ENCODE results near the gene KRTAP2-2. TPM values are rescaled to one million over a fixed set of nuclear protein-coding genes. Genes with fewer than 3 reads are reported as not detected.
"Not testable (repeated sequence)": the region's sequence is repeated elsewhere in the genome, so short reads cannot be mapped to it uniquely, and the experiment has no call there.

KRTAP2-2 gene
- total RNA-seq = not detected
- long read RNA-seq = 0 reads

- H3K36me3 ChIP-seq; H3K4me1 ChIP-seq; H3K27ac ChIP-seq (replicated peaks); intact Hi-C loops (cut with micrococcal nuclease); DNase-seq; H3K4me3 ChIP-seq: not testable (repeated sequence)
- Histone ChIP-seq H3K27me3 (ENCODE audit: low read depth) (peaks cover 71% of the 10 kb centered on the region), H3K9me3 (replicated peaks) (peaks cover 14% of the 10 kb centered on the region)
Observed at GRCh38 chr17:41055130-41055529, at the start of gene KRTAP2-2. TSS of gene KRTAP2-2 (minus strand) at chr17:41055230. CDS start at chr17:41055211, 19 bp downstream.

- peaks cover 64% of the 10 kb centered on the region for H3K27me3 ChIP-seq (ENCODE audit: low read depth)
- DNase-seq; H3K36me3 ChIP-seq; intact Hi-C loops (cut with micrococcal nuclease); H3K4me3 ChIP-seq; H3K27ac ChIP-seq (replicated peaks); H3K4me1 ChIP-seq; H3K9me3 ChIP-seq (replicated peaks): not testable (repeated sequence)
Observed at GRCh38 chr17:41104386-41105038, 49.5 kb upstream of the KRTAP2-2 start.

- no peak for DNase-seq
- no peaks in the 10 kb centered on the region for H3K9me3 ChIP-seq (replicated peaks)
- no peaks in the 10 kb centered on the region for H3K36me3 ChIP-seq
- intact Hi-C loops (cut with micrococcal nuclease) = no loop called here
- TF ChIP-seq CTCF (IDR thresholded peaks at IDR 0.05; ENCODE audit: borderline replicate concordance) = no peak
- H3K27ac ChIP-seq (replicated peaks) = no peak overlapping the region
- no peak overlapping the region for H3K4me3 ChIP-seq
- peaks cover 65% of the 10 kb centered on the region for H3K27me3 ChIP-seq (ENCODE audit: low read depth)
- no peaks in the 10 kb centered on the region for H3K4me1 ChIP-seq
Observed at GRCh38 chr17:41103896-41104295, 48.9 kb upstream of the KRTAP2-2 start.

GRCh38 chr17:41101586-41102259 lies 46.7 kb upstream of the KRTAP2-2 start, which contains the start of gene KRTAP4-16:
TSS of gene KRTAP4-16 (minus strand) at chr17:41102209. CDS start at chr17:41102209, 0 bp downstream.
- peaks cover 55% of the 10 kb centered on the region for H3K27me3 ChIP-seq (ENCODE audit: low read depth)
- no peak within 1 kb of the TSS for H3K27ac ChIP-seq (replicated peaks)
- no peaks in the 10 kb centered on the region for H3K36me3 ChIP-seq
- no peak for TF ChIP-seq CTCF (IDR thresholded peaks at IDR 0.05; ENCODE audit: borderline replicate concordance)
- intact Hi-C loops (cut with micrococcal nuclease) = no loop called here
- no peak within 1 kb of the TSS for H3K4me3 ChIP-seq
- DNase-seq = no peak
- no peaks in the 10 kb centered on the region for H3K9me3 ChIP-seq (replicated peaks)
- no peaks in the 10 kb centered on the region for H3K4me1 ChIP-seq

- H3K4me1 ChIP-seq; H3K27ac ChIP-seq (replicated peaks); DNase-seq; H3K36me3 ChIP-seq; intact Hi-C loops (cut with micrococcal nuclease); H3K4me3 ChIP-seq; H3K9me3 ChIP-seq (replicated peaks): not testable (repeated sequence)
- H3K27me3 ChIP-seq (ENCODE audit: low read depth) = peaks cover 51% of the 10 kb centered on the region
Observed at GRCh38 chr17:41099682-41100480, 44.9 kb upstream of the KRTAP2-2 start.

- TF ChIP-seq CTCF (IDR thresholded peaks at IDR 0.05; ENCODE audit: borderline replicate concordance) = no peak
- H3K4me3 ChIP-seq = no peak overlapping the region
- H3K27me3 ChIP-seq (ENCODE audit: low read depth) = peaks cover 50% of the 10 kb centered on the region
- H3K36me3 ChIP-seq = no peaks in the 10 kb centered on the region
- intact Hi-C loops (cut with micrococcal nuclease) = no loop called here
- H3K4me1 ChIP-seq = no peaks in the 10 kb centered on the region
- H3K27ac ChIP-seq (replicated peaks) = no peak overlapping the region
- DNase-seq = no peak
- no peaks in the 10 kb centered on the region for H3K9me3 ChIP-seq (replicated peaks)
Observed at GRCh38 chr17:41098481-41098880, 43.5 kb upstream of the KRTAP2-2 start.

Data from left ventricle myocardium inferior (tissue), 1 donor.